RWPE2 (cell line): ENCODE results near the gene PTK6.

Experiments used
- ATAC-seq: fragments of 200-7000 bp; cut with Tn5 transposase; 3 replicates; pipeline ENCODE4 v1.9.1; 2021; ENCODE audit warnings: low read depth
- DNase-seq: peaks from one replicate; pipeline ENCODE4 v3.0.0-alpha.2; 2020; ENCODE audit warnings: low spot score
- H3K27ac ChIP-seq: fragments of 450-650 bp; 2 replicates; pipeline ENCODE4 v1.5.1; 2017; ENCODE audit warnings: mild to moderate bottlenecking; ENCODE audit not compliant: poor library complexity, severe bottlenecking
- H3K27me3 ChIP-seq: fragments of 250-450 bp; sonication (Bioruptor Pico); 2 replicates; pipeline ENCODE4 v1.5.1; 2021; ENCODE audit warnings: mild to moderate bottlenecking, moderate library complexity; ENCODE audit not compliant: insufficient read depth, poor library complexity, severe bottlenecking
- H3K36me3 ChIP-seq: fragments of 250-450 bp; sonication (Bioruptor Pico); 2 replicates; pipeline ENCODE4 v1.5.1; 2020; ENCODE audit warnings: low read depth, mild to moderate bottlenecking, moderate library complexity
- H3K4me1 ChIP-seq: fragments of 250-450 bp; sonication (Bioruptor Pico); 2 replicates; pipeline ENCODE4 v1.5.1; 2021; ENCODE audit warnings: mild to moderate bottlenecking, moderate library complexity; ENCODE audit not compliant: insufficient read depth, poor library complexity, severe bottlenecking
- H3K4me3 ChIP-seq: fragments of 250-450 bp; sonication (Bioruptor Pico); 2 replicates; pipeline ENCODE4 v1.5.1; 2021; ENCODE audit warnings: mild to moderate bottlenecking, moderate library complexity; ENCODE audit not compliant: severe bottlenecking
- H3K9me3 ChIP-seq: fragments of 250-450 bp; sonication (Bioruptor Pico); 2 replicates; pipeline ENCODE4 v1.5.1; 2021; ENCODE audit warnings: mild to moderate bottlenecking, moderate library complexity; ENCODE audit not compliant: severe bottlenecking
- TF ChIP-seq, protein P1 (sequence below): fragments of 450-650 bp; IDR thresholded peaks from one replicate; pipeline ENCODE4 v1.5.1; 2017; ENCODE audit warnings: mild to moderate bottlenecking, moderate library complexity; ENCODE audit not compliant: poor library complexity, severe bottlenecking

Gene PTK6

DNA sequence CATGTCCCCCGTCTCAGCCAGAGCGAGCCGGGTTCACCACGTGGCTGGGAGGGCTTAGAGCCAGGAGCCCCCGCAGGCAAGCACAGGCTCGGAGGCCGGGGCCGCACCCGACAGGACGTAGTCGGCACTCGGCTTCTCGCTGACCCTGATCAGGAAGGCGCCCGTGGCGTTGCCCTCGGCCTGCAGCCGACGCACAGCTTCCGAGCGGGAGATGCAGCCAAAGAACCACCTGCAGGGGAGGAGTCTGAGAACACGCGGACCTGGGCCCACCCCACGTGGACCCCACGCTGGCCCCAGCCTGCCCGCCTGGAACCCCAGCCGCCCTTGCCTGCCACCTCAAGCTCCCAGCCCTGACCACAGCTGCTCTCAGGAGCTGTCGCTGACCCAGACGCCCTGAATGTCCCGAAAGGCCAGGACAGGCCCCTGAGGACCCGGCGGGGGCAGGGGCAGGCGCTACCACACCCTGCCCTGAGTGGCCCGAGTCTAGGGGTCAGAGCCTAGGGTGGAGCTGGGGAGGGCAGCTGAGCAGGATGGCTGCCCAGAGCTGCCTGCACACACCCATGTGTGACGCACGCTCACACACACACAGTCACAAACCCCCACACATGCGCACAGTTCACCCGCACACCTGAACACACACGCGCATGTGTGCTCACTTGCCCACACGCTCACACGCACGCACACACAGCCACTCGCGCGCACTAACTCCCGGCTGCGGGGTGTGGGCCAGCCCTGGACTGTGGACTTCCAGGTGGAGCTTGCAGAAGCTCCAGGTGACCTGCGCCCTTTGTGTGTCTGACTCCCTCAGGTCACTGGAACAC, 2.1 kb downstream of the PTK6 start:
- no peaks in the 10 kb centered on the region for H3K9me3 ChIP-seq
- no peak overlapping the region for H3K4me3 ChIP-seq
- ATAC-seq, result no peak
- H3K36me3 ChIP-seq, result peaks cover 5% of the 10 kb centered on the region
- H3K4me1 ChIP-seq, result peaks cover 30% of the 10 kb centered on the region
- peak; percentile 92 for DNase-seq
- TF ChIP-seq, protein P1, sequence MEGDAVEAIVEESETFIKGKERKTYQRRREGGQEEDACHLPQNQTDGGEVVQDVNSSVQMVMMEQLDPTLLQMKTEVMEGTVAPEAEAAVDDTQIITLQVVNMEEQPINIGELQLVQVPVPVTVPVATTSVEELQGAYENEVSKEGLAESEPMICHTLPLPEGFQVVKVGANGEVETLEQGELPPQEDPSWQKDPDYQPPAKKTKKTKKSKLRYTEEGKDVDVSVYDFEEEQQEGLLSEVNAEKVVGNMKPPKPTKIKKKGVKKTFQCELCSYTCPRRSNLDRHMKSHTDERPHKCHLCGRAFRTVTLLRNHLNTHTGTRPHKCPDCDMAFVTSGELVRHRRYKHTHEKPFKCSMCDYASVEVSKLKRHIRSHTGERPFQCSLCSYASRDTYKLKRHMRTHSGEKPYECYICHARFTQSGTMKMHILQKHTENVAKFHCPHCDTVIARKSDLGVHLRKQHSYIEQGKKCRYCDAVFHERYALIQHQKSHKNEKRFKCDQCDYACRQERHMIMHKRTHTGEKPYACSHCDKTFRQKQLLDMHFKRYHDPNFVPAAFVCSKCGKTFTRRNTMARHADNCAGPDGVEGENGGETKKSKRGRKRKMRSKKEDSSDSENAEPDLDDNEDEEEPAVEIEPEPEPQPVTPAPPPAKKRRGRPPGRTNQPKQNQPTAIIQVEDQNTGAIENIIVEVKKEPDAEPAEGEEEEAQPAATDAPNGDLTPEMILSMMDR, result no peak
- H3K27ac ChIP-seq, result peak overlapping the region; percentile 75
- H3K27me3 ChIP-seq, result no peaks in the 10 kb centered on the region

DNA sequence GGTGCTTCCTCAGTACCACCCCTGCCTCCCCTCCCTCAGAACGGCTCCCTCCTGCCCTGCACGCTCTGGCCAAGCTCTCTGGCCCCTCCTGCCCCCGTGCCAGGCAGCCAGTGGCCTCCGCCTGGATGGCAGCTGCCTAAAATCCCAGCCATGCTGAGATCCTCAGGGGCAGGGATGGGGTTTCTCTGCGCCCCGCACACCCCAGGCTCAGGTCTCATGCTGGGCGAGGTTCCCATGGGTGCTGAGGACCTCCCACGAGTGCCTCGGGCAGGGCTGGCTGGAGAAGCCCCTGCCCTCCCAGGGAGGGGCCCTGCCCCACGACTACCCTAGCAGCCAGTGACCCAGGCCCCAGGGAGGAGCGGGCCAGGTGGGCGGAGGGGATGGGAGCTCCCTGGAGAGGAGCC, 2.7 kb downstream of the PTK6 start:
- peaks cover 30% of the 10 kb centered on the region for H3K4me1 ChIP-seq
- TF ChIP-seq, protein P1, result no peak
- no peaks in the 10 kb centered on the region for H3K27me3 ChIP-seq
- H3K27ac ChIP-seq, result peak overlapping the region; percentile 75
- no peaks in the 10 kb centered on the region for H3K9me3 ChIP-seq
- peaks cover 10% of the 10 kb centered on the region for H3K36me3 ChIP-seq
- ATAC-seq, result peak; percentile 0; the same call in 2 of the 3 replicates
- DNase-seq, result no peak
- H3K4me3 ChIP-seq, result no peak overlapping the region

DNA sequence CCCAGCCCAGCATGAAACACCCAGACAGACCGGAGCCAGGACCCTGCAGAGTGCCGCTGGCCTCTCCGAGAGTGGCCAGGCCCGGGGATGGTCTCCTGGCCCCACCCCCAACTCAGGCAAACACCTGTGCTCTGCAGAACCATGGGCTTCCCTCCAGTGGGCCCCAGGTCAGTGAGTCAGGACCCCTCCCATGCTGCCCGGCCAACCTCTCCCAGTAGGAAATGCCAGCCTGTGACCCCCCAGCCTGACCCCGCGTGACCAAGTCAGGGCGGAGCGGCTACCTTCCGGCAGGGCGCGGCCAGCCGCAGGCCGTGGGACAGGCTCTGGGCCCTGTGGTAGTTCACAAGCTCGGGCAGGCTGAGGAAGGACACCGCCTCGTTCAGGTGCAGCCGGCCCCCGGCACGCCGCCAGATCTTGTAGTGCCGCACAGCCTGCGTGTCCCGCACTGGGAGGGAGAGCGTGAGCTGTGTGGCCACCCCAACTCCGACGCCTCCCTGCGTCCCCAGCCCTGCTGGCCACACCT, 3.2 kb downstream of the PTK6 start:
- Histone ChIP-seq H3K4me3 (no peak overlapping the region), H3K4me1 (peaks cover 30% of the 10 kb centered on the region), H3K36me3 (peaks cover 15% of the 10 kb centered on the region), H3K9me3 (no peaks in the 10 kb centered on the region), H3K27me3 (no peaks in the 10 kb centered on the region), H3K27ac (peak overlapping the region; percentile 75)
- TF ChIP-seq, protein P1, result no peak
- peak; percentile 100 for DNase-seq
- peak; percentile 43 for ATAC-seq

DNA sequence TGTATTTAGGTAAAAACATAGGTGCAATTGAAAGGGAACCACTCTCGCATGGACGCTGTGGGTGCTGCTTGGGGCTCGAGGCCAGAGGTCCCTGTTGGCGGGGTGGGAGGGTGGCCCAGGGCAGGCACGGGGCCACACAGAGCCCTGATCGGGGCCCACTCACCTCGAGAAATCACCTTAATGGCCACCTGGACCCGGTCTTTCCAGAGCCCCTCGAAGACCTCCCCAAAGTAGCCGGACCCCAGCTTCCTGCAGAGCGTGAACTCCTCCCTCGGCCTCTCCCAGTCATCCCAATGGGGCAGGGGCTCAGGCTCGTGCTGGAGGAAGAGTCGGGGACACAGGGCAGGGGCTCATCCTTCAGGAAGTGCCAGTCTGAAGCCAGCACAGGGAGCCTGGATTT, 3.8 kb downstream of the PTK6 start:
- no peaks in the 10 kb centered on the region for H3K9me3 ChIP-seq
- H3K27me3 ChIP-seq, result no peaks in the 10 kb centered on the region
- peaks cover 29% of the 10 kb centered on the region for H3K4me1 ChIP-seq
- ATAC-seq (no peak), DNase-seq (peak; percentile 84)
- H3K36me3 ChIP-seq, result peaks cover 20% of the 10 kb centered on the region
- H3K27ac ChIP-seq, result peak overlapping the region; percentile 75
- TF ChIP-seq, protein P1, result no peak
- H3K4me3 ChIP-seq, result no peak overlapping the region
